GM18499 (cell line): ENCODE data around the gene ZNF148.

Experiments
- ATAC-seq: cut with Tn5 transposase; IDR thresholded peaks from one replicate; pipeline ENCODE4 v1.9.1; 2021; ENCODE audit warnings: moderate number of reproducible peaks; ENCODE audit not compliant: insufficient read depth, unreplicated experiment

Gene ZNF148

DNA sequence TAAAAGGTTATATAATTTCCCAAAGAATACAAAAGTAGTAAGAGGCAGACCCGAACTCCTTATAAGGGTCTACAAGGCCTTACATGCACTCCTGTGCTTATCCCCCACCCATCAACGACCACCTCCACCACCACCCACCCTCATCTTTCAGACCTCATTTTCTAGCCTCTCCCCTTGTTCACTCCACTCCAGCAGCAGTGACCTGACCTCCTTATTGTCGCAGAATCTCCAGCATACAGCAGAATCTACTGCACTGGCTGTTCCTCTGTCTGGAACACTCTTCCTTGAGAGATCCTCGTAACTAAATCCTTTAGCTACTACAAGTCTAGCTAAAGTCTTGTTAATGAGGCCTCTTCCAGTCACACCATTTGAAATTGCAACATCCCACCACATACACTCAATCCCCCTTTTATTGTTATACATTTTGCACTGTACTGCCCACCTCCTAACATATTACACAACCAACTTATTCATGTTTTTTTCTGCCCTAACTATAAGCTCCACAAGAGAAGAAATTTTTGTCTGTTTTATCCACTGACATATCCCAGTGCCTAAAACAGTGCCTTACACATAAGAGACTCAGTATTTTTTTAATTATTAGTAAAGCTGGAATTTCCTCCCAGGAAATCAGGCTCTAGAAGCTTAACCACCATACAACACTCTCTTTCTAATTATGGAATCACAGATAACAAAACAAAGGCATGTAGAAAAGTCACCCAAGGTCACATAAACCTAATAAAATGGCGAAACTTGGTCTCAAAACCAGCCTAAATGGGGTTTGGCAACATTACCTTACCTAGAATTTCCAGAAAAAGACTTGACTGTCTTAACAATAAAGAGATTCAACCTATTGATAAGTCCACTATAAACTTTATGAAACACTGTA, 40.2 kb downstream of the ZNF148 start:
- no peak for ATAC-seq

DNA sequence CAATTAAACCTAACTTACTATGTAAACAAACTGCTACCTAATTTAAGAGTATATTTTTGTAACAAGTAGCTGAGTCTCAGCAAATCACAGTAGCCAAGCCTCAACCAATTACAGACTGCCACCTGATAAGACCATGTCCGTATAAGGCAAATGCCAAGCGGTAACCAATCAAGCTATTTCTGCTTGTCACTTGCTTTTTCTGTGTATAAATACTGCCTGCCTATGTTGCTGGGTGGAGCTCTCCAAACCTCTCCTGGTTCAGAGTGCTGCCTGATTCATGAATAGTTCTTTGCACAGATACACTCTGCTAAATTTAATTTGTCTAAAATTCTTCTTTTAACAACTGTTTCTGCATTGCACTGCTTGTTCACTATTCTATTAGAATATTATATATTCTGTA, 42.6 kb downstream of the ZNF148 start:
- no peak for ATAC-seq

GRCh38 chr3:125331243-125331642, 43.9 kb downstream of the ZNF148 start:
- no peak for ATAC-seq

DNA sequence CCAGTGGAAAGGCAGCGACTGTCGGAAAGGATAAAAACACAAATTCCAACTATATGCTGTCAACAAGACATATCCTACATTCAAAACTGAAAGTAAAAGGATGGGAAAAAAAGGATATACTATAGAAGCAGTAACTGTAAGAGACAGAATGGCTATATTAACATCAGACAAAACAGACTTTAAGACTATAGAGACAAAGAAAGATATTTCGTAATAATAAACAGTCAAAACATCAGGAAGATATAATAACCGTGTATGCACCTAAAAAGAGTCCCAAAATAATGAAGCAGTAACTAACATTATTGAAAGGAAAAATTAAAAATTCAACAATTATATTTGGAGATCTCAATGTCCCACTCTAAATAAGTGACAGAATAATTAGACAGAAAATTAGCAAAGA, 48.2 kb downstream of the ZNF148 start:
- ATAC-seq, result no peak

DNA sequence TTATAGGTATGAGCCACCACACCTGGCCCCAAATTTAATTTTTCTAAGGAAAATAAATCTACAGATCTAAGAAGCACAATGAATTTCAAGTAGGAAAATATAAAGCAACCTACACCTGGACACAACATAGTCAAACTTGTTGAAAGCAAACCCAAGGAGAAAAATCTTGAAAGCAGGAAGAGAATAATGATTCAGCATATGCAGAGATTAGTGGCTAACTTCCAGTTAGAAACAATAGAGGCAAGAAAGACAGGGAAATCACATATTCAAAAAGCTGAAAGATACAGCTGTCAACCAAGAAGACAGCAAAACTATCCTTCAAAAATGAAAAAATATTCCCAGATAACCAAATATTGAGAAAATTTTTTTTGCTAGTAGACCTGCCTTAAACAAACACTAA, 49.4 kb downstream of the ZNF148 start:
- ATAC-seq, result no peak

GRCh38 chr3:125324341-125324740, 50.8 kb downstream of the ZNF148 start:
- ATAC-seq, result no peak

DNA sequence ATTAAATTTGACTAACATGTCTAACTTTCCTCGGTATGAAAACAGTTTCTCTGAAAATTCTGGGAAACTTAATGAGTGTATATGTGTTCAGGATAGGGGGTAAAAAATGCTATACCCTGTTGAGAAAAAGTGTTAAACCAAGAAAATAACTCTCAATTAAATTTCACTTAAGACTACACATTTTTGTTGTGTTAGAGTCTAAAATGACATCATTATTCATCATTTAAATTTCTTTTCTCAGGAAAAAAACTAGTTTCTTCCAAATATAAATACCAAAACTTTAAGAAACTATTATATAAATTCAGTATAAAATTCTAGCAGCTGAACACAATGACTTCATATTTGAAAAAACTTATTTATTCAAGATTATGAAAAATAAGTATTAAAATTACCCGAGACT, 52.2 kb downstream of the ZNF148 start:
- no peak for ATAC-seq

GRCh38 chr3:125322166-125322565, 53.0 kb downstream of the ZNF148 start:
- ATAC-seq, result no peak

GRCh38 chr3:125319765-125320164, 55.4 kb downstream of the ZNF148 start:
- ATAC-seq, result no peak

GRCh38 chr3:125318871-125319270, 56.3 kb downstream of the ZNF148 start:
- ATAC-seq, result no peak

- ATAC-seq, result no peak
Measured at GRCh38 chr3:125318167-125318865, 56.8 kb downstream of the ZNF148 start.

DNA sequence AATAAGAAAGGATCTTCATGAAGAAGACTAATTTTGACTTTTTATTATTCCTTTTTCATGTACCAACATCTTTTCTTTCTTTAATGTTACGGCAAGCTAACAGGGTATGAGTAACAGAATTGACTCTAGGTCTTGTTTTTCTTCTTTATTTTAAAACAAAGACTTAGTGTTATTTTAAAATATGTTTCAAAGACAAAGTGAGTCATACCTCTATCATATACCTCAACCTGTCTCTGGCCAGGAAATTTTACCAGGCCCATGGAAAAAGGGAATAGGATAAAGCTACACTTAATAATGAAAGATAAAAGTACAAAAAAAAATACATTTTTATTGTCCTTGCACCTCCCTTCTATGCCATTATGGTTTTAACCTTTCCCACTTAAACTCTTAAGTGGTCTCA, 57.4 kb downstream of the ZNF148 start:
- ATAC-seq, result no peak

DNA sequence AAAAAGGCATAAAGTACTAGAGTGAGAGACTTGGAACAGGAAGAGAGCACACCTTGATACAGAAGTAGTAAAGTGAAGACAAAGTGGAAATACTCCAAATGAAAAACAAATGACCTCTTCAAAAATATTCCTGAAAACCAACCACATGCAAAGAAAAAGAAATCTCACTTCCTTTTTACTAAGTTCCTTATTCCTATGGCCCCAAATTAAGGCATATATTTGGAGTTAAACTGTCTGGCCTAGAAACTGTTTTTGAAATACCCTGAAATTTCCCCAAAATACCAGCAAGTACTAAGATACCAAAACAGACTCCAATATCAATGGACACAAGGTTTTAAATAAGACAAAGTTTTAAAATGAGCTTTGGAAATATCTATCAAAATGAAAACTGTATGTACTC, 58.2 kb downstream of the ZNF148 start:
- ATAC-seq, result no peak

GRCh38 chr3:125316246-125316645, 58.9 kb downstream of the ZNF148 start:
- ATAC-seq, result no peak

- no peak for ATAC-seq
Measured at GRCh38 chr3:125313060-125313635, 62.0 kb downstream of the ZNF148 start.

GRCh38 chr3:125310623-125311081, 64.5 kb downstream of the ZNF148 start:
- ATAC-seq, result no peak

GRCh38 chr3:125309476-125309875, 65.6 kb downstream of the ZNF148 start:
- ATAC-seq, result no peak

DNA sequence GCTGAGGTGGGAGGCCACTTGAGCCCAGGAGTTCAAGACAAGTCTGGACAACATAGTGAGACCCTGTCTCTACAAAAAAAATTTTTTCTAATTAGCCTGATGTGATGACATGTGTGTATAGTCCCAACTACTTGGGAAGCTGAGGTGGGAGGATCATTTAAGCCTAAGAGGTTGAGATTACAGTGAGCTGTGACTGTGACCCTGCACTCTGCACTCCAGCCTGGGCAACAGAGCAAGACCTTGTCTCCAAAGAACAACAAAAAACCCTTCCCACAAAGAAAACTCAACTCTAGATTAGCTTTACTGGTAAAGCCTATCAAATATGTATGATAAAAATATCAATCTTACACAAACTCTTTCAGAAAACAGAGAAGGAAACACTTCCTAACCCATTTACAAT, 68.5 kb downstream of the ZNF148 start:
- no peak for ATAC-seq

DNA sequence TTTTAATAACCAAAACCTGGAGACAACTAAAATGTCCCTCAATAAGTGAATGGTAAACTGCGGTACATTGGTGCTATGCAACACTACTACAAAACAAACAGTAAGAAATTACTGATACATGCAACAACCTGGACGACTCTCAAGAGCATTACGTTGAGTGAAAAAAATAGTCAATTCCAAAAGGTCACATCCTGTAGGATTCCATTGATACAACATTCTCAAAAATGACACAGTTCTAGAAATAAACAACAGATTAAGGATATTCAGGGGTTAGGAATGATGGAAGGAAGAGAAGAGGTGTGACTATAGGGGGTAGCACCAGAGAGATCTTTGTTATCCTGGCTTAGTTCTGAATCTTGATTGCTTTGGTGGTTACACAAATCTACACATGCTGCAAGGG, 72.2 kb downstream of the ZNF148 start:
- no peak for ATAC-seq

- ATAC-seq, result no peak
Measured at GRCh38 chr3:125300416-125300815, 74.7 kb downstream of the ZNF148 start.

GRCh38 chr3:125294411-125294810, 80.7 kb downstream of the ZNF148 start:
- ATAC-seq, result no peak
